Neural crest cell (in vitro differentiated cells): Measurements from ENCODE around the gene C2CD2. TPM values are rescaled to one million over a fixed set of nuclear protein-coding genes. Genes with fewer than 3 reads are reported as not detected.

ENCODE experiments used
- DNase-seq: peaks from one replicate; pipeline ENCODE4 v3.0.0; 2021; ENCODE audit warnings: low read depth, mixed read lengths, low spot score
- H3K27ac Mint-ChIP-seq: one replicate; pipeline ENCODE4 v1.8.0; 2021; ENCODE audit warnings: mild to moderate bottlenecking, mixed read lengths; ENCODE audit not compliant: unreplicated experiment
- H3K27me3 Mint-ChIP-seq: 2 replicates; pipeline ENCODE4 v1.8.0; 2021; ENCODE audit warnings: low read depth, mild to moderate bottlenecking, mixed read lengths
- H3K36me3 Mint-ChIP-seq: 2 replicates; pipeline ENCODE4 v1.8.0; 2021; ENCODE audit warnings: low read depth, mild to moderate bottlenecking, mixed read lengths
- H3K4me1 Mint-ChIP-seq: 2 replicates; pipeline ENCODE4 v1.8.0; 2021; ENCODE audit warnings: mixed read lengths
- H3K4me3 Mint-ChIP-seq: one replicate; pipeline ENCODE4 v1.8.0; 2021; ENCODE audit warnings: mild to moderate bottlenecking, mixed read lengths
- H3K9me3 Mint-ChIP-seq: 2 replicates; pipeline ENCODE4 v1.8.0; 2021; ENCODE audit warnings: mixed read lengths
- CTCF ChIP-seq: fragments of 200-600 bp; sonication (generic); conservative IDR thresholded peaks from 2 replicates; pipeline ENCODE4 v1.5.0; 2021; ENCODE audit warnings: antibody characterized with exemption, mild to moderate bottlenecking
- total RNA-seq: library from RNA; stranded (reverse); gene quantifications from 2 replicates; pipeline ENCODE4 v1.2.1, GENCODE V29; 2021

C2CD2 gene
- total RNA-seq, 1 donor from 2014 or later: 13.0 TPM

GRCh38 chr21:41965461-41966013 is 11.7 kb upstream of the C2CD2 start:
- peaks cover 32% of the 10 kb centered on the region for H3K4me1 Mint-ChIP-seq
- no peaks in the 10 kb centered on the region for H3K9me3 Mint-ChIP-seq
- H3K27ac Mint-ChIP-seq: no peak overlapping the region
- DNase-seq: no peak
- no peaks in the 10 kb centered on the region for H3K36me3 Mint-ChIP-seq
- H3K4me3 Mint-ChIP-seq: no peak overlapping the region
- peaks cover 17% of the 10 kb centered on the region for H3K27me3 Mint-ChIP-seq
- TF ChIP-seq CTCF: no peak

- Mint-ChIP-seq H3K4me3 (no peak overlapping the region), H3K27me3 (peaks cover 17% of the 10 kb centered on the region), H3K36me3 (no peaks in the 10 kb centered on the region), H3K9me3 (no peaks in the 10 kb centered on the region), H3K4me1 (peaks cover 32% of the 10 kb centered on the region), H3K27ac (no peak overlapping the region)
- DNase-seq: no peak
- TF ChIP-seq CTCF: no peak
These were observed 11.2 kb upstream of the C2CD2 start for GRCh38 chr21:41965045-41965444.

GRCh38 chr21:41964171-41964570 is 10.4 kb upstream of the C2CD2 start:
- peaks cover 23% of the 10 kb centered on the region for H3K4me1 Mint-ChIP-seq
- TF ChIP-seq CTCF: no peak
- no peak for DNase-seq
- H3K27me3 Mint-ChIP-seq: peaks cover 14% of the 10 kb centered on the region
- no peaks in the 10 kb centered on the region for H3K9me3 Mint-ChIP-seq
- H3K27ac Mint-ChIP-seq: no peak overlapping the region
- no peak overlapping the region for H3K4me3 Mint-ChIP-seq
- no peaks in the 10 kb centered on the region for H3K36me3 Mint-ChIP-seq

GRCh38 chr21:41962425-41962966 is 8.7 kb upstream of the C2CD2 start:
- no peak for DNase-seq

GRCh38 chr21:41961753-41962152 is 7.9 kb upstream of the C2CD2 start:
- Mint-ChIP-seq H3K9me3 (no peaks in the 10 kb centered on the region), H3K4me3 (no peak overlapping the region), H3K27me3 (peaks cover 14% of the 10 kb centered on the region), H3K27ac (no peak overlapping the region), H3K4me1 (peaks cover 22% of the 10 kb centered on the region), H3K36me3 (no peaks in the 10 kb centered on the region)
- DNase-seq: no peak
- TF ChIP-seq CTCF: no peak

More at GRCh38 chr21:41962425-41962966, 8.7 kb upstream of the C2CD2 start:
- peaks cover 21% of the 10 kb centered on the region for H3K4me1 Mint-ChIP-seq
- no peak for TF ChIP-seq CTCF
- no peaks in the 10 kb centered on the region for H3K9me3 Mint-ChIP-seq
- no peaks in the 10 kb centered on the region for H3K36me3 Mint-ChIP-seq
- H3K27me3 Mint-ChIP-seq: peaks cover 14% of the 10 kb centered on the region
- H3K4me3 Mint-ChIP-seq: no peak overlapping the region
- no peak overlapping the region for H3K27ac Mint-ChIP-seq
